PFSK-1 (cell line): ENCODE measurements around the gene OXER1.

Experiments
- FOXP2 ChIP-seq: optimal IDR thresholded peaks from 2 replicates; pipeline ENCODE3; 2011; ENCODE audit warnings: borderline replicate concordance, control low read depth, inconsistent platforms; ENCODE audit not compliant: insufficient read depth; ENCODE audit errors: extremely low read length, extremely low read depth
- POLR2AphosphoS5 ChIP-seq: IDR thresholded peaks from 2 replicates; pipeline ENCODE4 v1.6.1; 2012; ENCODE audit warnings: low read depth, mild to moderate bottlenecking, control low read depth, low read length, moderate library complexity
- REST ChIP-seq, 2 experiments: IDR thresholded peaks; 2 replicates each; pipeline versions ENCODE4 v1.6.1 to v1.8.0; 2011 to 2012; ENCODE audit warnings: low read depth in 2 of 2, low read length in 2 of 2, control low read depth in 1 of 2, inconsistent platforms in 1 of 2, mild to moderate bottlenecking in 1 of 2, moderate library complexity in 1 of 2; ENCODE audit not compliant: insufficient read depth in 1 of 2
- SIN3A ChIP-seq: IDR thresholded peaks from 2 replicates; pipeline ENCODE4 v1.6.1; 2012; ENCODE audit warnings: mild to moderate bottlenecking, low read length, moderate library complexity, borderline replicate concordance; ENCODE audit not compliant: insufficient read depth
- TAF1 ChIP-seq: IDR thresholded peaks from 2 replicates; pipeline ENCODE4 v1.6.1; 2012; ENCODE audit warnings: low read length, control low read depth, borderline replicate concordance; ENCODE audit not compliant: insufficient read depth

DNA sequence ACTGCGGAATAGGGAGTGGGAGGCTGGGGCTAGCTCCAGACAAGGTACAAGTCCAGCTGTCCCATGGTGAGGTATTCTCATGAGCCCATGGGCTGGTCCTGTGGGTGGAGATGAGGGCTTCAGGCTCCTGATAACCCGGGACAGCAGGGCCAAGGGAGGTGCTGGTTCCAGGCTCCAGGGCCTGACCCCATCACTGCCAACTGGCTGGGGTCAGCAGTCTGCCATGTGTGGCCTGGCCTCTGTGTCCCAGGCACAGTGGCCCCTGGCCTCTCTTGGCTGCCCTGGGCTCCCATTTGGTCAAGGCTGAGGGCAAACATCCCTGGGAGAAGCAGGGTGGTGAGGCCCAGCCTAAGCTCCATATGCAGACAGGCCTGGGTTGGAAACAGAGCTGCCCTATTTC lies 966 bp upstream of the OXER1 start:
- TF ChIP-seq SIN3A: no peak
- no peak for TF ChIP-seq REST (IDR thresholded peaks at IDR 0.05; ENCODE audit: insufficient read depth in 1 of 2, low read depth in 2 of 2, low read length in 2 of 2)
- no peak for TF ChIP-seq POLR2AphosphoS5
- no peak for TF ChIP-seq FOXP2
- no peak for TF ChIP-seq TAF1
